ENCODE measurements around the gene SOCS6.

The SOCS6 gene

DNA sequence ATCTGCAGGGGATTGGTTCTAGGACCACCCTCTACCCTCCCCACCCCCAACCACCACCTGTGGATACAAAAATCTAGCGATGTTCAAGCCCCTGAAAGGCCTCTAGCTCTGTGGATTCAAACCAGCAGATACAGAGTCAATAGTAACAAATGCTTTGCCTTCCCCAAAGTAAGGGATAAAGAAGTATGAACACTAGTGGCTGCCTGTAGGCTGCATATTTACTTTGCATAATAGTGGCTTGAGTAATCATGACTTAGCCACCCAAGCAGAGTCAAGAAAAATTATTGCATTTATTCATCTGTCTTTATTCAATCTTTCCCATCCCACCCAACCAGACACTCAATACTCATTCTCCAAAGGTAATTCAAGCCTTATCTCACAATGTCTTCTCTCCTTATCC lies 43.8 kb downstream of the SOCS6 start:
- no peak for TF ChIP-seq CTCF (IDR thresholded peaks at IDR 0.05; ENCODE audit: low read depth, low read length)
- Histone ChIP-seq H3K27me3 (no peaks in the 10 kb centered on the region), H3K4me3 (ENCODE audit: low read depth, low read length) (no peak overlapping the region), H3K9me3 (no peaks in the 10 kb centered on the region), H3K4me1 (0 out of 2 replicates have a peak, but pooled peaks cover 4% of the 10 kb centered on the region), H3K36me3 (no peaks in the 10 kb centered on the region)
- no peak for DNase-seq

- TF ChIP-seq CTCF (IDR thresholded peaks at IDR 0.05; ENCODE audit: low read depth, low read length) = no peak
- H3K27me3 ChIP-seq = no peaks in the 10 kb centered on the region
- no peak for DNase-seq
- H3K4me3 ChIP-seq (ENCODE audit: low read depth, low read length) = no peak overlapping the region
- H3K4me1 ChIP-seq = 0 out of 2 replicates have a peak, but pooled peaks cover 4% of the 10 kb centered on the region
- no peaks in the 10 kb centered on the region for H3K36me3 ChIP-seq
- H3K9me3 ChIP-seq = no peaks in the 10 kb centered on the region
These were observed 44.5 kb downstream of the SOCS6 start for GRCh38 chr18:70333316-70333715.

DNA sequence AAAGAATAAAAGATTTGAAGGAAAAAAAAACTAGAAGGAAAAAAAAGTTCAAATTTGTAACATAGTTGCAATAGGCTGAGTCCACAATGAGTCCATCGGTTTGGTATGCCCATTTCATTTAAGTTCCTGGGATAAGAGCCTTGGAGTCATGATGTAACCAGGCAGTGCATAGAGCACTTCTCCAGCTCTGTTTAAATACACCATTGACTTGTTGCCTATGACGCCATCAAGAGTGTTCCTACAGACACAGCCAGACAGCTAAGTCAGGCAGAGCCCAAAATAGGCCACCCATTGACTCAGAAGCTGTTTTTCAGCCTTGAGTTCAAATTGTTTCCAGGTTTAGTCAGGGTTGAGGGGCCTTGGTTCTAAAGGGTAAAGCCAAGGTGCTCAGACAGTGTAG lies 44.9 kb downstream of the SOCS6 start:
- no peak for TF ChIP-seq CTCF (IDR thresholded peaks at IDR 0.05; ENCODE audit: low read depth, low read length)
- H3K27me3 ChIP-seq = no peaks in the 10 kb centered on the region
- no peaks in the 10 kb centered on the region for H3K9me3 ChIP-seq
- no peaks in the 10 kb centered on the region for H3K36me3 ChIP-seq
- H3K4me3 ChIP-seq (ENCODE audit: low read depth, low read length) = no peak overlapping the region
- DNase-seq = no peak
- H3K4me1 ChIP-seq = 0 out of 2 replicates have a peak, but pooled peaks cover 4% of the 10 kb centered on the region

GRCh38 chr18:70334264-70334663 lies 45.4 kb downstream of the SOCS6 start:
- H3K4me3 ChIP-seq (ENCODE audit: low read depth, low read length) = no peak overlapping the region
- DNase-seq = no peak
- no peaks in the 10 kb centered on the region for H3K9me3 ChIP-seq
- no peak for TF ChIP-seq CTCF (IDR thresholded peaks at IDR 0.05; ENCODE audit: low read depth, low read length)
- H3K36me3 ChIP-seq = no peaks in the 10 kb centered on the region
- H3K4me1 ChIP-seq = 0 out of 2 replicates have a peak, but pooled peaks cover 4% of the 10 kb centered on the region
- H3K27me3 ChIP-seq = no peaks in the 10 kb centered on the region

- no peak for TF ChIP-seq CTCF (IDR thresholded peaks at IDR 0.05; ENCODE audit: low read depth, low read length)
- no peaks in the 10 kb centered on the region for H3K36me3 ChIP-seq
- H3K27me3 ChIP-seq = no peaks in the 10 kb centered on the region
- no peak overlapping the region for H3K4me3 ChIP-seq (ENCODE audit: low read depth, low read length)
- 0 out of 2 replicates have a peak, but pooled peaks cover 4% of the 10 kb centered on the region for H3K4me1 ChIP-seq
- no peaks in the 10 kb centered on the region for H3K9me3 ChIP-seq
- no peak for DNase-seq
These were observed 46.0 kb downstream of the SOCS6 start for GRCh38 chr18:70334728-70335329.

- no peak for DNase-seq
These were observed 47.3 kb downstream of the SOCS6 start for GRCh38 chr18:70335892-70336726.

More at GRCh38 chr18:70335892-70336726, 47.3 kb downstream of the SOCS6 start:
- H3K27me3 ChIP-seq = no peaks in the 10 kb centered on the region
- 0 out of 2 replicates have a peak, but pooled peaks cover 4% of the 10 kb centered on the region for H3K4me1 ChIP-seq
- H3K4me3 ChIP-seq (ENCODE audit: low read depth, low read length) = no peak overlapping the region
- H3K9me3 ChIP-seq = no peaks in the 10 kb centered on the region
- no peaks in the 10 kb centered on the region for H3K36me3 ChIP-seq
- TF ChIP-seq CTCF (IDR thresholded peaks at IDR 0.05; ENCODE audit: low read depth, low read length) = no peak
